Body of pancreas (tissue), 4 donors: ENCODE results near the gene MAGOH. TPM values are rescaled to one million over a fixed set of nuclear protein-coding genes. Genes with fewer than 3 reads are reported as not detected.

Experiments used
- ATAC-seq: fragments of 150-250 bp; one replicate; pipeline ENCODE4 v1.9.1; 2016
- DNase-seq, 4 donors: peaks; one replicate each; pipeline ENCODE4 v3.0.0-alpha.2; 2019
- H3K27ac ChIP-seq, 4 donors: fragments of 200-600 bp; sonication (generic); 1 replicate in 3 of 4; 2 replicates in 1 of 4; pipeline versions ENCODE4 v1.5.1 to v1.6.1; 2016 to 2019; ENCODE audit warnings: mild to moderate bottlenecking in 1 of 4, mixed read lengths in 1 of 4, moderate library complexity in 1 of 4
- H3K27me3 ChIP-seq, 2 donors: fragments of 200-600 bp; sonication (generic); one replicate each; pipeline ENCODE4 v1.6.0; 2016; ENCODE audit warnings: mild to moderate bottlenecking in 1 of 2
- H3K36me3 ChIP-seq, 2 donors: fragments of 200-600 bp; sonication (generic); replicated peaks in 1 of 2; 2 replicates each; pipeline ENCODE4 v1.5.1; 2016; ENCODE audit warnings: low read depth in 2 of 2; ENCODE audit not compliant: insufficient read depth in 1 of 2
- H3K4me1 ChIP-seq: fragments of 200-600 bp; sonication (generic); one replicate; pipeline ENCODE4 v1.6.0; 2016
- H3K4me3 ChIP-seq, 2 donors: fragments of 200-600 bp; sonication (generic); 1 replicate in 1 of 2; 2 replicates in 1 of 2; pipeline ENCODE4 v1.5.1; 2016 to 2019
- H3K9me3 ChIP-seq, 3 donors: fragments of 200-600 bp; sonication (generic); 1 replicate in 2 of 3; 2 replicates in 1 of 3; pipeline ENCODE4 v1.5.1; 2016
- POLR2A ChIP-seq, 3 donors: fragments of 450-650 bp; IDR thresholded peaks; one replicate each; pipeline ENCODE4 v1.6.1; 2016; ENCODE audit warnings: antibody characterized with exemption in 3 of 3, mild to moderate bottlenecking in 2 of 3
- WGBS, 2 donors: methylation state at CpG; one replicate each; pipeline ENCODE4 v1.1.5; 2017; 5-methylcytosine and 5-hydroxymethylcytosine counted together
- intact Hi-C: fragments of 100-400 bp; cut with DNase I; formaldehyde crosslinking; loops from one replicate; pipeline ENCODE4 v1.15.1; 2023
- total RNA-seq, 2 donors: library from RNA; depleted of rRNA; stranded (reverse); fragments of >200 nt; gene quantifications; one replicate each; pipeline ENCODE4 v1.1.0, GENCODE V29; 2016
- TF ChIP-seq, protein P1 (sequence below), 7 experiments: fragments of 450-650 bp in 4 of 7; fragments of 200-600 bp in 3 of 7; sonication (generic) in 3 of 7; IDR thresholded peaks; one replicate each; pipeline ENCODE4 v1.5.1; 2016 to 2019; ENCODE audit warnings: antibody characterized with exemption in 7 of 7

The MAGOH gene
- total RNA-seq, 2 donors from 2014 or later = 9.6 to 15.2 TPM

DNA sequence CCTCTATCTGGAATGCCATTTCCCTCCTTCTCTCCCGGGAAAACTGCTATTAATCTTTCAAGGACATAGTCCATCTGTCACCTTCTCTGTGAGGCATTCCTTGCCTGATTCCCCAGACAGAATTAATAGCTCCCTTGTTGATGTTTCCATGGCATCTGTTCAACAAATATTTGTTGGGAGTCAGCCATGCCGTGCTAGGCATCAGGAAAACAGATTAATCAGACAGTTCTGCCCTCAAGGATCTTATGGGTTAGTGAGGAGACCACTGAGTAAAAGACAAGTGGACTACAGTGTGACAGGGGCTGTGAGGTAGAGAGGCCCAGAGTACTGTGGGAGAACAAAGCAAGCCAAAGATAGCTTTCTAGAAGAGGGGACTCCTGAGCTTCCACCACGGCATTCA lies 11.4 kb upstream of the MAGOH start:
- Histone ChIP-seq H3K27me3 (no peaks in the 10 kb centered on the region), H3K9me3 (no peaks in the 10 kb centered on the region), H3K4me1 (peaks cover 13% of the 10 kb centered on the region), H3K36me3 (no peaks in the 10 kb centered on the region), H3K4me3 (no peak overlapping the region), H3K27ac (peak overlapping the region in 3 of 4 donors; percentile 24 to 53 (median 41))
- peak in 2 of 4 donors; percentile 25 to 42 for DNase-seq
- no peak for TF ChIP-seq POLR2A (IDR thresholded peaks at IDR 0.05)
- intact Hi-C loops = no loop called here
- peak; percentile 91 for ATAC-seq
- 12 to 16% methylated on average over 3 of the region's 3 CpGs for WGBS, 2 donors

DNA sequence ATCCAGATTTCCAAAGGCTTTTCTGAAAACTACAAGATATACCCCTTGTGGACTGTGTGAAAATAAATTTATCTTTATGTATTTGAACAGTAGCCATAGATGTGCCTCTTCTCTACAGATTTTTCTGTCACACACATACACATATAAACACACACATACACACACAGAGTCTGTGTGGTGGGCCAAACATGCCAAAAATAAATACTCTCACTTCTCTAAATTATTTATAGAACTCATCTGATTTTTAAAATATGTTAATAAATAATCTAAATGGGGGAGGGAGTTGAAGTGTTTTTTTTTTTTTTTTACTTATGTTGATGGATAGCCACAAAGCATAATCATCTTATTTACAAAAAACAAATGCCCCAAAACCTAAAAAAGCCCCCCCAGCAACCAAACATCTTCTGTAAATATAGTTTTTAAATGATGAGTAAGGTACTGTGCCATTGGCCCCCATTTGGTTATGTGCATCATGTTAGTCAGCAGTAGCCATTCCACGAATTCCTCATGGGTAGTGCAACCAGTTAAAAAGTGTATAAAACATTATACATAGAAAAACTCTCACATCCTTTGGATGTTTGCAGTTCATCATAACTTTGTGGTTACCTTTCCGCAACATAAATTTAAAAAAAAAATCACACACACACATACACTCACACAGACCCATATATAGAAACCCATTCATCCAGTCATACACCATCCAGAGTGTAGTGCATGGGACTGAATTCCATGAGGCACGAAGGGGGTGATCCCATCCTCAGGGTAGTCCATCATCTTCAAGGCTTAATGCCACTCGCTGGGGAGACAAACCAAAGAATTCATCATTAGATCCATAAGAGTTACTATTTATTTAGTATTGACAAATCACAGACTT lies 8.2 kb upstream of the MAGOH start:
- Histone ChIP-seq H3K27ac (no peak overlapping the region), H3K9me3 (no peaks in the 10 kb centered on the region), H3K27me3 (no peaks in the 10 kb centered on the region), H3K4me1 (peaks cover 13% of the 10 kb centered on the region), H3K4me3 (no peak overlapping the region), H3K36me3 (no peaks in the 10 kb centered on the region)
- WGBS, 2 donors = 75 to 80% methylated on average over 4 of the region's 4 CpGs
- TF ChIP-seq, protein P1, sequence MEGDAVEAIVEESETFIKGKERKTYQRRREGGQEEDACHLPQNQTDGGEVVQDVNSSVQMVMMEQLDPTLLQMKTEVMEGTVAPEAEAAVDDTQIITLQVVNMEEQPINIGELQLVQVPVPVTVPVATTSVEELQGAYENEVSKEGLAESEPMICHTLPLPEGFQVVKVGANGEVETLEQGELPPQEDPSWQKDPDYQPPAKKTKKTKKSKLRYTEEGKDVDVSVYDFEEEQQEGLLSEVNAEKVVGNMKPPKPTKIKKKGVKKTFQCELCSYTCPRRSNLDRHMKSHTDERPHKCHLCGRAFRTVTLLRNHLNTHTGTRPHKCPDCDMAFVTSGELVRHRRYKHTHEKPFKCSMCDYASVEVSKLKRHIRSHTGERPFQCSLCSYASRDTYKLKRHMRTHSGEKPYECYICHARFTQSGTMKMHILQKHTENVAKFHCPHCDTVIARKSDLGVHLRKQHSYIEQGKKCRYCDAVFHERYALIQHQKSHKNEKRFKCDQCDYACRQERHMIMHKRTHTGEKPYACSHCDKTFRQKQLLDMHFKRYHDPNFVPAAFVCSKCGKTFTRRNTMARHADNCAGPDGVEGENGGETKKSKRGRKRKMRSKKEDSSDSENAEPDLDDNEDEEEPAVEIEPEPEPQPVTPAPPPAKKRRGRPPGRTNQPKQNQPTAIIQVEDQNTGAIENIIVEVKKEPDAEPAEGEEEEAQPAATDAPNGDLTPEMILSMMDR (IDR thresholded peaks at IDR 0.05) = no peak
- TF ChIP-seq POLR2A (IDR thresholded peaks at IDR 0.05) = no peak
- DNase-seq = no peak
- no peak for ATAC-seq
- intact Hi-C loops = no loop called here

DNA sequence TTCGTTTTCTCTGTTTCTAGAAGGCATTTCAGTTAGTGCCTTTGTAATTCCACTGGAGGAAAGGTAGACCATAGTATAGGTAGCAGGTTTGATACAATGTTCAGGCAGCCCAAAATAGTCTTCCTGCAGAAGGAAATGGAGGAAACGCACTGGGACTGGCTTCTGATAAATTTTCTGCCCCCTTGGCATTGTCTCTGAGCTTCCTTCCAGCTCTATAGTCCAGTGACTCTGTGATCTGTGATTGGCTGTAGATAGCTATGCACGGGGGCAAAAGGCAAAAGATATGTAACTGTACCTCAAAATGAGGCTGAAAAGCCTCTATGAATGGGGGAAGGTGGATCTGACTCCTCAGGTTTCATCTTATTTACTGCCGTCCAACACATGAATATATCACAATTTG lies 5.8 kb upstream of the MAGOH start:
- H3K4me1 ChIP-seq = peaks cover 6% of the 10 kb centered on the region
- no peak overlapping the region for H3K27ac ChIP-seq
- TF ChIP-seq, protein P1 (IDR thresholded peaks at IDR 0.05) = no peak
- no peak for TF ChIP-seq POLR2A (IDR thresholded peaks at IDR 0.05)
- intact Hi-C loops = no loop called here
- no peaks in the 10 kb centered on the region for H3K36me3 ChIP-seq
- no peak overlapping the region for H3K4me3 ChIP-seq
- no peak for ATAC-seq
- 50 to 64% methylated on average over 4 of the region's 4 CpGs for WGBS, 2 donors
- H3K9me3 ChIP-seq = no peaks in the 10 kb centered on the region
- no peaks in the 10 kb centered on the region for H3K27me3 ChIP-seq
- no peak for DNase-seq

DNA sequence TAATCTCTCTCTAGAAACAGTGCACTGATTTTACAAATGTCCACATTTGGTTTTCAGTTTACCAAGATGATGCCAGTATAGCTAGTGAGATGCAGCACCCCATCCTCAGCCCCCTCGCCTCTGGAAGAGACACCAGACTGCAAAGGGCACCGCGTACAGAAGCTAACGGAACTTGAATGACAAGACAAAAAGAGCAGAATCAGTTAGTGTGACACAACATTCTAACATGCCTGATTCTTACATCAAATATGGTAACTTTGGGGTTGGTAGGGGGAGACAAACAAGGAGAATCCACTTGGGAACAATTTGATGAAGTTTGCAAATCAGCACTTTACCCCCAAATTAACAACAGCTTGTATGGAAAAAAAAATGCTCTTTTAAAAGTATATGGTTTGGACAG lies 4.1 kb upstream of the MAGOH start:
- Histone ChIP-seq H3K27ac (no peak overlapping the region), H3K36me3 (no peaks in the 10 kb centered on the region), H3K4me1 (peaks cover 8% of the 10 kb centered on the region), H3K27me3 (no peaks in the 10 kb centered on the region), H3K9me3 (no peaks in the 10 kb centered on the region), H3K4me3 (no peak overlapping the region)
- TF ChIP-seq, protein P1 (IDR thresholded peaks at IDR 0.05) = no peak
- no peak for TF ChIP-seq POLR2A (IDR thresholded peaks at IDR 0.05)
- 67 to 84% methylated on average over 4 of the region's 4 CpGs for WGBS, 2 donors
- DNase-seq = no peak
- intact Hi-C loops = no loop called here
- ATAC-seq = no peak

DNA sequence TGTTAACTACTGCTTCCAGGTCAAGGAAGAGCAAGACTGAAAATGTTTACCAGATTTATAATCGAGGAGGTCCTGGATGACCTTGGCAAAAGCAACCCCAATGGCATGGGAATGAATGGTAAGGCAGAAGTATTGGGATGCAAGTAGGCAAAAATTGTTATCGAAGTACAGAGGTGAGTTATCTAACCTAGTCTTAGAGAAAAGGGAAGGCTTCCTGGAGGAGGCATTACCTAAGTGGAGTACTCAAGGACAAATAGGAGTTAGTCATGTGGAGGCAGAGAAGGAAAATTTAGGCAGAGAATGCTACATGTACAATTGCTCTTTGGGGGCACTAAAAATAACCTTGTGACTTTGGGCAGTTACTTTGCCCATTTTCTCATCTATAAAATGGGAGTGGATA lies 3.5 kb upstream of the MAGOH start:
- 68 to 76% methylated on average over 2 of the region's 2 CpGs for WGBS, 2 donors
- TF ChIP-seq, protein P1 (IDR thresholded peaks at IDR 0.05) = no peak
- Histone ChIP-seq H3K4me3 (no peak overlapping the region), H3K27ac (no peak overlapping the region), H3K27me3 (no peaks in the 10 kb centered on the region), H3K36me3 (no peaks in the 10 kb centered on the region), H3K4me1 (peaks cover 14% of the 10 kb centered on the region), H3K9me3 (no peaks in the 10 kb centered on the region)
- intact Hi-C loops = no loop called here
- no peak for ATAC-seq
- DNase-seq = no peak
